Fibroblast of lung (primary cell): Measurements from ENCODE around the gene RAB3A. TPM values are rescaled to one million over a fixed set of nuclear protein-coding genes. Genes with fewer than 3 reads are reported as not detected.
A peak's percentile ranks its signal among the peaks of the same experiment; 100 is the strongest.

Experiments
- DNase-seq, 2 donors: peaks; one replicate each; pipeline versions ENCODE4 v3.0.0 to v3.0.0-alpha.2; 2010; ENCODE audit warnings: low read depth in 2 of 2
- H2AFZ ChIP-seq: 2 replicates; pipeline ENCODE4 v1.5.1; 2012; ENCODE audit warnings: low read length, control low read depth, inconsistent platforms
- H3K27ac ChIP-seq: 2 replicates; pipeline ENCODE4 v1.5.1; 2011; ENCODE audit warnings: low read length, control low read depth; ENCODE audit not compliant: insufficient read depth
- H3K27me3 ChIP-seq: 2 replicates; pipeline ENCODE4 v1.5.1; 2011; ENCODE audit warnings: mild to moderate bottlenecking, low read length; ENCODE audit not compliant: control insufficient read depth, insufficient read depth
- H3K36me3 ChIP-seq: 2 replicates; pipeline ENCODE4 v1.5.1; 2011; ENCODE audit warnings: low read length; ENCODE audit not compliant: control insufficient read depth, insufficient read depth
- H3K4me1 ChIP-seq: 2 replicates; pipeline ENCODE4 v1.5.1; 2011; ENCODE audit warnings: low read length; ENCODE audit not compliant: control insufficient read depth, insufficient read depth; ENCODE audit errors: extremely low read depth
- H3K4me2 ChIP-seq: 2 replicates; pipeline ENCODE4 v1.5.1; 2011; ENCODE audit warnings: low read length, control low read depth; ENCODE audit not compliant: insufficient read depth; ENCODE audit errors: extremely low read depth
- H3K4me3 ChIP-seq, 4 experiments: fragments of 200-600 bp in 1 of 4; sonication (generic) in 1 of 4; replicated peaks in 1 of 4; 2 replicates each; pipeline ENCODE4 v1.5.1; 2011 to 2016; ENCODE audit warnings: low read length in 4 of 4, low read depth in 3 of 4, mild to moderate bottlenecking in 3 of 4, control low read depth in 2 of 4, inconsistent platforms in 1 of 4, mixed read lengths in 1 of 4; ENCODE audit not compliant: insufficient read depth in 1 of 4; ENCODE audit errors: control extremely low read depth in 1 of 4
- H3K79me2 ChIP-seq: 2 replicates; pipeline ENCODE4 v1.5.1; 2012; ENCODE audit warnings: mild to moderate bottlenecking, low read length, inconsistent platforms; ENCODE audit not compliant: control insufficient read depth, insufficient read depth
- H3K9ac ChIP-seq: 2 replicates; pipeline ENCODE4 v1.5.1; 2011; ENCODE audit warnings: mild to moderate bottlenecking, low read length, control low read depth; ENCODE audit not compliant: insufficient read depth
- H3K9me3 ChIP-seq: 2 replicates; pipeline ENCODE4 v1.5.1; 2012; ENCODE audit warnings: low read depth, low read length; ENCODE audit not compliant: control insufficient read depth, insufficient read depth
- H4K20me1 ChIP-seq: 2 replicates; pipeline ENCODE4 v1.5.1; 2011; ENCODE audit warnings: low read length; ENCODE audit not compliant: control insufficient read depth, insufficient read depth; ENCODE audit errors: extremely low read depth
- CTCF ChIP-seq, 2 donors: IDR thresholded peaks in 1 of 2; conservative IDR thresholded peaks in 1 of 2; 1 replicate in 1 of 2; 2 replicates in 1 of 2; pipeline ENCODE4 v1.5.1; 2011 to 2012; ENCODE audit warnings: low read length in 2 of 2, control low read depth in 1 of 2, inconsistent platforms in 1 of 2, low read depth in 1 of 2, mild to moderate bottlenecking in 1 of 2
- EZH2 ChIP-seq: IDR thresholded peaks from 2 replicates; pipeline ENCODE4 v1.5.1; 2012; ENCODE audit warnings: low read length, control low read depth, mild to moderate bottlenecking; ENCODE audit errors: missing control alignments
- polyA plus RNA-seq, 2 donors: library from polyadenylated mRNA; depleted of rRNA in 1 of 2; stranded (reverse) in 1 of 2; unstranded in 1 of 2; fragments of >200 nt; gene quantifications; 2 replicates each; pipeline ENCODE4 v1.2.1, GENCODE V29; 2011 to 2012; ENCODE audit warnings: missing spikeins in 1 of 2
- total RNA-seq: library from RNA; depleted of rRNA; stranded (reverse); fragments of >200 nt; gene quantifications from 2 replicates; pipeline ENCODE4 v1.2.1, GENCODE V29; 2014

The RAB3A gene
- total and polyA plus RNA-seq, 2 donors (not counting 1 experiment from before 2014, with no cell fraction given): 2.0 to 3.6 TPM

- no peak overlapping the region for H3K9ac ChIP-seq
- H2AFZ ChIP-seq: no peak overlapping the region
- no peaks in the 10 kb centered on the region for H4K20me1 ChIP-seq
- H3K9me3 ChIP-seq: no peaks in the 10 kb centered on the region
- H3K4me2 ChIP-seq: no peak overlapping the region
- no peak for DNase-seq
- TF ChIP-seq CTCF (conservative IDR thresholded peaks at IDR 0.05 in 1 of 2, IDR thresholded peaks at IDR 0.05 in 1 of 2; ENCODE audit: low read depth in 1 of 2, low read length in 2 of 2): no peak
- no peak for TF ChIP-seq EZH2
- H3K36me3 ChIP-seq: peaks cover 13% of the 10 kb centered on the region
- H3K4me3 ChIP-seq: no peak overlapping the region
- no peaks in the 10 kb centered on the region for H3K79me2 ChIP-seq
- no peaks in the 10 kb centered on the region for H3K27me3 ChIP-seq
- peaks cover 2% of the 10 kb centered on the region for H3K4me1 ChIP-seq
- no peak overlapping the region for H3K27ac ChIP-seq
Observed at GRCh38 chr19:18168673-18169381, 35.0 kb downstream of the RAB3A start.

- Histone ChIP-seq H3K27me3 (no peaks in the 10 kb centered on the region), H4K20me1 (no peaks in the 10 kb centered on the region), H3K9me3 (no peaks in the 10 kb centered on the region), H2AFZ (no peak overlapping the region), H3K4me2 (no peak overlapping the region), H3K4me3 (no peak overlapping the region), H3K4me1 (no peaks in the 10 kb centered on the region), H3K9ac (no peak overlapping the region), H3K36me3 (peaks cover 16% of the 10 kb centered on the region), H3K27ac (no peak overlapping the region), H3K79me2 (no peaks in the 10 kb centered on the region)
- TF ChIP-seq CTCF (conservative IDR thresholded peaks at IDR 0.05 in 1 of 2, IDR thresholded peaks at IDR 0.05 in 1 of 2; ENCODE audit: low read depth in 1 of 2, low read length in 2 of 2) (peak; percentile 64 to 70), EZH2 (no peak)
- no peak for DNase-seq
Observed at GRCh38 chr19:18167975-18168645, 35.7 kb downstream of the RAB3A start.

- Histone ChIP-seq H3K4me1 (no peaks in the 10 kb centered on the region), H3K27ac (no peak overlapping the region), H3K36me3 (peaks cover 21% of the 10 kb centered on the region), H3K27me3 (no peaks in the 10 kb centered on the region), H3K4me2 (no peak overlapping the region), H3K79me2 (no peaks in the 10 kb centered on the region), H3K9ac (no peak overlapping the region), H4K20me1 (no peaks in the 10 kb centered on the region), H3K9me3 (no peaks in the 10 kb centered on the region), H3K4me3 (no peak overlapping the region), H2AFZ (no peak overlapping the region)
- no peak for DNase-seq
- TF ChIP-seq EZH2 (no peak), CTCF (conservative IDR thresholded peaks at IDR 0.05 in 1 of 2, IDR thresholded peaks at IDR 0.05 in 1 of 2; ENCODE audit: low read depth in 1 of 2, low read length in 2 of 2) (no peak)
Observed at GRCh38 chr19:18167011-18167410, 36.8 kb downstream of the RAB3A start.
